ENCODE results near the gene MIB2. TPM values are rescaled to one million over a fixed set of nuclear protein-coding genes. Genes with fewer than 3 reads are reported as not detected.

MIB2 gene
- total RNA-seq, 1 experiment from 2014 or later = 32.4 TPM

DNA sequence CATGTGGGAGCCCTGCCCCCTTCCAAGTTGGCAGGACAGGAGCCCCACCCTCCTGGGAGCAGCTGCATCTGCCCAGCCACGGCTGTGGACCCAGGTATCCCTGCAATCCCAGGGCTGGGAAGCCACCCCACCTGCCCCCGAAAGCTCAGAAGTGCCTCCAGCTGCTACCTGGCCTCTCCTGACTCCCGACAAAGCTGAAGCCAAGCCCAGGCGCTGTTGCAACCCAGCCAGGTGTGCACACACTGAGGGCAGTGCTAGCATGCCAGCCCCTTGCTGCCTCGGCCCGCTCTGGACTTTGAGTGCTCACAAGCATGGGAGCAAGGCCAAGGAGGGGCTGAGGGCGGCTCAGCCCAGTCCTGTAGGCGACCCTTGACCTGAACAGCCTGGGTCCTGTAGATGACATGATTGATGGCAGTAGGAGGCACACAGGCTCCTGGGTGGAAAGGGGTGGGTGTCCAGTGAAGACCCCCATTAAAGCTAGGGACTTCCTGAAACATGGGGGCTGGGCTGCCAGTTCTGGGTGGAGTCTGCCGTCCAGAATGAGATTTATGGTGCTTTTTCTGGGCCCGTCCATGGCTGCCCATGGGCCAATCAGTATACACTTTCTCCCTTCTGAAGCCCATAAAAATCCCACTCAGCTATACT is 37.8 kb upstream of the MIB2 start:
- CTCF ChIA-PET = interaction anchor here (1.1 kb wide), 1 partner anchor 20 kb away, joined by 3 read pairs; no protein-coding TSS in a partner anchor
- no peak overlapping the region for H3K27ac Mint-ChIP-seq (ENCODE audit: unreplicated experiment)
- H3K36me3 Mint-ChIP-seq (ENCODE audit: insufficient read depth, unreplicated experiment) = peaks cover 21% of the 10 kb centered on the region
- Histone ChIP-seq H3K9me3 (no peaks in the 10 kb centered on the region), H3K4me1 (no peaks in the 10 kb centered on the region), H3K4me3 (ENCODE audit: low read depth, low read length) (no peak overlapping the region), H3K27me3 (replicated peaks; ENCODE audit: control insufficient read depth, insufficient read depth, low read length) (no peaks in the 10 kb centered on the region), H3K36me3 (ENCODE audit: control insufficient read depth, insufficient read depth, low read length) (no peaks in the 10 kb centered on the region)
- POLR2A ChIA-PET = no interaction called here
- intact Hi-C loops (cut with micrococcal nuclease; ENCODE audit: unreplicated experiment) = no loop called here
- no peak overlapping the region for H3K4me3 Mint-ChIP-seq (ENCODE audit: unreplicated experiment)
- H3K4me1 Mint-ChIP-seq (ENCODE audit: low read depth, unreplicated experiment) = peaks cover 6% of the 10 kb centered on the region
- no peaks in the 10 kb centered on the region for H3K27me3 Mint-ChIP-seq (ENCODE audit: insufficient read depth, unreplicated experiment)
- no TSS peak for BruUV-seq (replicated peaks)
- TF ChIP-seq, protein P1, sequence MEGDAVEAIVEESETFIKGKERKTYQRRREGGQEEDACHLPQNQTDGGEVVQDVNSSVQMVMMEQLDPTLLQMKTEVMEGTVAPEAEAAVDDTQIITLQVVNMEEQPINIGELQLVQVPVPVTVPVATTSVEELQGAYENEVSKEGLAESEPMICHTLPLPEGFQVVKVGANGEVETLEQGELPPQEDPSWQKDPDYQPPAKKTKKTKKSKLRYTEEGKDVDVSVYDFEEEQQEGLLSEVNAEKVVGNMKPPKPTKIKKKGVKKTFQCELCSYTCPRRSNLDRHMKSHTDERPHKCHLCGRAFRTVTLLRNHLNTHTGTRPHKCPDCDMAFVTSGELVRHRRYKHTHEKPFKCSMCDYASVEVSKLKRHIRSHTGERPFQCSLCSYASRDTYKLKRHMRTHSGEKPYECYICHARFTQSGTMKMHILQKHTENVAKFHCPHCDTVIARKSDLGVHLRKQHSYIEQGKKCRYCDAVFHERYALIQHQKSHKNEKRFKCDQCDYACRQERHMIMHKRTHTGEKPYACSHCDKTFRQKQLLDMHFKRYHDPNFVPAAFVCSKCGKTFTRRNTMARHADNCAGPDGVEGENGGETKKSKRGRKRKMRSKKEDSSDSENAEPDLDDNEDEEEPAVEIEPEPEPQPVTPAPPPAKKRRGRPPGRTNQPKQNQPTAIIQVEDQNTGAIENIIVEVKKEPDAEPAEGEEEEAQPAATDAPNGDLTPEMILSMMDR (IDR thresholded peaks at IDR 0.05; ENCODE audit: insufficient read depth in 1 of 2, low read depth in 1 of 2, low read length in 1 of 2, severe bottlenecking in 1 of 2, unreplicated experiment in 1 of 2) = no peak
- no peak for DNase-seq
- no peaks in the 10 kb centered on the region for H3K9me3 Mint-ChIP-seq (ENCODE audit: unreplicated experiment)

DNA sequence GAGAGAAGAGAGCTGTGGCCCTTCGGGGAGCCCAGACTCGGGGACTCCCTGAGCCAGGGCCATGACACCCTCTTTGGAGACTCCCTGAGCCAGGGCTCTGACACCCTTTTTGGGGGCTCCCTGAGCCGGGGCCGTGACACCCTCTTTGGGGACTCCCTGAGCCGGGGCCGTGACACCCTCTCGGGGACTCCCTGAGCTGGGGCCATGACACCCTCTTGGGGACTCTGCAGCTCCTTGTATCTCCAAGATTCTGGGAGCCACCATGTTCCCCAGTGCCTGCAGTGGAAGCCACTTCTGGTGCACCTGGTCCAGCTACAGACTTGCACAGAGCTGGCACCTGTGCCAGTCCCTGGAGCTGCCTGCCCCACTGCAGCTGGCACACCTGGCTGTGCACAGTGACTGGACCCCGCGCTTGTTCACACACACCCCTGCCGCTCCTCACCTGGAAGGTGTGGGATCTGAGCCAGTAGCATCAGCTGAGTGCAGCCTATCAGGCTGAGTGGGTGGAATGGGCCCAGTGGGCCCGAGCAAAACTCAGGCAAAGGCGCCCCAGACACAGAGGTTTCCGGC is 36.8 kb upstream of the MIB2 start:
- Histone ChIP-seq H3K4me3 (ENCODE audit: low read depth, low read length) (no peak overlapping the region), H3K4me1 (no peaks in the 10 kb centered on the region), H3K9me3 (no peaks in the 10 kb centered on the region), H3K36me3 (ENCODE audit: control insufficient read depth, insufficient read depth, low read length) (no peaks in the 10 kb centered on the region), H3K27me3 (replicated peaks; ENCODE audit: control insufficient read depth, insufficient read depth, low read length) (no peaks in the 10 kb centered on the region)
- no peak for DNase-seq
- H3K36me3 Mint-ChIP-seq (ENCODE audit: insufficient read depth, unreplicated experiment) = peaks cover 18% of the 10 kb centered on the region
- intact Hi-C loops (cut with micrococcal nuclease; ENCODE audit: unreplicated experiment) = no loop called here
- BruUV-seq (replicated peaks) = no TSS peak
- H3K4me1 Mint-ChIP-seq (ENCODE audit: low read depth, unreplicated experiment) = peaks cover 6% of the 10 kb centered on the region
- CTCF ChIA-PET = interaction anchor here (1.1 kb wide), 1 partner anchor 19 kb away, joined by 3 read pairs; no protein-coding TSS in a partner anchor
- no peaks in the 10 kb centered on the region for H3K9me3 Mint-ChIP-seq (ENCODE audit: unreplicated experiment)
- POLR2A ChIA-PET = no interaction called here
- H3K27ac Mint-ChIP-seq (ENCODE audit: unreplicated experiment) = no peak overlapping the region
- TF ChIP-seq, protein P1 (IDR thresholded peaks at IDR 0.05; ENCODE audit: insufficient read depth in 1 of 2, low read depth in 1 of 2, low read length in 1 of 2, severe bottlenecking in 1 of 2, unreplicated experiment in 1 of 2) = no peak
- H3K27me3 Mint-ChIP-seq (ENCODE audit: insufficient read depth, unreplicated experiment) = no peaks in the 10 kb centered on the region
- no peak overlapping the region for H3K4me3 Mint-ChIP-seq (ENCODE audit: unreplicated experiment)

DNA sequence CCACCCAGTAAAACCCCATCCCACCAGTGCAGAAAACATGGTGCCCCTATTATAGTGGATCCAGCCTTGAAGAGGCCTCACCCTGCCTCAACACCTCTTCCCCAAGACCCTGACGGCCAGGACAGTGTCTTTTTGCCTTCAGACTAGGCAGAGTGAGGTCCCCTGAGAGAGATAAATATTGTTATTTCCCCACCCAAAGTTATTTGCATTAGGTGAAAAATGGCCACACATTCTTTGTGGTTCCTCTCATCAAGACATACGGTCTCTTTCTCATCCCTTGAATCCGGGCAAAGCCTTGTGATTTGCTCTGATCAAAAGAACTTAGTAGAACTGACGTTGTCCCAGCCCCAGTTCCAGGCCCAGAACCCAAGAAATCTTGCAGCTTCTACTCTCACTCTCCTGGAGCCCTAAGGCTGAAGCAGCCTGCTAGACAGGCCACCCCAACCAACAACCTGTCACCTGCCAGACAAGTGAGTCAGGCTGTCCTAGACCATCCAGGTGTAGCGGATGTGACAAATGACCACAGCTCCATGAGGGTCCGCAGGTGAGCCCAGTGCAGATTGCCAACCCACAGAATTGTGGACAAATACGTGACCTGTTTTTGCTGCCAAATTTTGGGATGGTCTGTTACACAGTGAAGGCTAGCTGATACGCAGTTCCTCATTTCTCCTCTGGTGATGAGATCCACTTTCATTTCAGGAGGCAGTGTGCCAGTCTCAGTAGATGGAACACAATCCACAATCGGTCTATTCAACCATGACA is 32.5 kb upstream of the MIB2 start:
- intact Hi-C loops (cut with micrococcal nuclease; ENCODE audit: unreplicated experiment) = no loop called here
- H3K27ac Mint-ChIP-seq (ENCODE audit: unreplicated experiment) = no peak overlapping the region
- no peaks in the 10 kb centered on the region for H3K36me3 Mint-ChIP-seq (ENCODE audit: insufficient read depth, unreplicated experiment)
- H3K27me3 Mint-ChIP-seq (ENCODE audit: insufficient read depth, unreplicated experiment) = no peaks in the 10 kb centered on the region
- no peaks in the 10 kb centered on the region for H3K4me1 Mint-ChIP-seq (ENCODE audit: low read depth, unreplicated experiment)
- no peak overlapping the region for H3K4me3 Mint-ChIP-seq (ENCODE audit: unreplicated experiment)
- Histone ChIP-seq H3K27me3 (replicated peaks; ENCODE audit: control insufficient read depth, insufficient read depth, low read length) (no peaks in the 10 kb centered on the region), H3K9me3 (no peaks in the 10 kb centered on the region), H3K36me3 (ENCODE audit: control insufficient read depth, insufficient read depth, low read length) (no peaks in the 10 kb centered on the region), H3K4me3 (ENCODE audit: low read depth, low read length) (no peak overlapping the region), H3K4me1 (no peaks in the 10 kb centered on the region)
- ChIA-PET POLR2A (no interaction called here), CTCF (no interaction called here)
- DNase-seq = no peak
- H3K9me3 Mint-ChIP-seq (ENCODE audit: unreplicated experiment) = no peaks in the 10 kb centered on the region
- BruUV-seq (replicated peaks) = no TSS peak
- TF ChIP-seq, protein P1 (IDR thresholded peaks at IDR 0.05; ENCODE audit: insufficient read depth in 1 of 2, low read depth in 1 of 2, low read length in 1 of 2, severe bottlenecking in 1 of 2, unreplicated experiment in 1 of 2) = no peak

Data from Caco-2 (cell line).